GM19240 (cell line): ENCODE measurements around the gene ACSF2.
"Not testable (repeated sequence)": the region's sequence is repeated elsewhere in the genome, so short reads cannot be mapped to it uniquely, and the experiment has no call there.

Source experiments
- DNase-seq: peaks from one replicate; pipeline ENCODE4 v3.0.0; 2011; ENCODE audit warnings: low spot score; ENCODE audit not compliant: insufficient read length

The ACSF2 gene

DNA sequence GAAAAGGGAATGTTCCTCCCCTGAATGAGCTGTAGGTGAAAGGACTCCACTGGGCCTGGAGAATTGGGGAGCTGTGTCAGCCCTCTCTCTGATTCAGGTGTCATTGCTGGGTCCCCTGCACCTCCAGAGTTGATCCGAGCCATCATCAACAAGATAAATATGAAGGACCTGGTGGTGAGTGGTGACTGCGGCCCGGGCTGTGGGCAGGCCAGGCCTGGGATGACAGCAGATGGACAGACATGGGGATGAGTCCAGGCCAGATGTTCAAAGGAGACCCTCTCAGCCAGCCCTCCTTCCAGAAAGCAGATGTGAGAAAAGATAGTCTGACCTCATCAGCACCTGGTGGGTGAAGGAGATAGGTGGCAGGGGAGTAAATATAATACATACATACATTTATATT is 38.1 kb downstream of the ACSF2 start:
- DNase-seq: no peak

DNA sequence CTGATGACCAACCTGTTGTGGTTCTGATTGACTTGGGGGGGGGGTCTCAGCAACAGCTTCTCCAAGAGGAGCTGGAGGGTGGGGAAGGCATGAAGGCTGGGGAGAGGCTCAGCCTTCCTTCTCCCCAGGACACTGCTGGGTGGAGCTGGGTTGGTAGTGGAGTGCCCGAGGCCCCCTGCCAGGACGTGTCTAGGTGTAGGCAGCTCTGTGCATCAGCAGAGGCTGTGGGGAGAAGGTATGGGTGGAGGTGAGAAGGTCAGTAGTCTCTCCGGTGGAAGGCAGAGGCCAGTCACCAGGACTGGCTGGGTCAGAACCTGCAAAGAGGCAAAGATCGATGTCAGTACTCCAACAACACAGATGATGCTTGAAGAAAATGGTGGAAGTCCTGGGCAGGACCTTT is 38.7 kb downstream of the ACSF2 start:
- no peak for DNase-seq

DNA sequence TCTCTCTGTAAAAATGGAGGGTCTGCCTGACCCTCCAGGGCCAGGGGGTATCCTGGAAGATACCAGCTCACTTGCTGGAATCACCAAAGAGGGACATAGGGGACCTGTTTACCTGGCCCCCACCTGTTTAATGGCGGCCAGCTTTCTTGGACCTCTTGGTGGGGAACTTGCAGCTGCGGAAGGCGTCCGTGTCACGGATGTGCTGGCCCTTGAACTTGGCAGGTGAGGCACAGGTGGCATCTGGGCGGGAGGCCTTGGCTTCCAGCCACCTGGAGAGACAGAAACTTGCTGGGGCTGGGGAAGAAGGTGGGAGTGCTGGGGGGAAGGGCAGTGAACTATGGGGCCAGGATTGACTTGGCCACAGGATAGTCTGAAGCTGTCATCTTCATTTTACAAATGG is 39.2 kb downstream of the ACSF2 start:
- no peak for DNase-seq

DNA sequence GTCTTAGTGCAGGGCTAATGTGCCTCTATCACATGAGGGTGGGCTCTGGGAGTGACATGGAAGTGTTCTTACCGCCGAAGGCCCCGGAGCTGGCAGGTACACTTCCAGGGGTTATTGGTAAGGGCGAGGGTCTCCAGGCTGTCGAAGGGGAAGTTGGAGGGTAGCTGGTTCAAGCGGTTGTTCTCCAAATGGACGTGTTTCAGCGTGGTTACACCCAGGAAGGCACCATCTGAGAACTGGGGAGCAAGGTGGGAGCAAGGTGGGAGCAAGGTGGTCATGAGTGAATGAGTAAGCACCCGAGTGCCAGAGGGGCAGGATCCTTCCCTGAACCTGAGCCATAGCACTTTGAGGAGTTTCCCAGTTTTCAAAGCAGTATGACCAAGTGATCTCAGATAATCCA is 39.6 kb downstream of the ACSF2 start:
- no peak for DNase-seq

GRCh38 chr17:50466371-50467113 is 40.5 kb downstream of the ACSF2 start:
- no peak for DNase-seq

- DNase-seq: no peak
These were observed 41.3 kb downstream of the ACSF2 start for GRCh38 chr17:50467114-50467854.

GRCh38 chr17:50467855-50468303 is 41.9 kb downstream of the ACSF2 start:
- DNase-seq: no peak

DNA sequence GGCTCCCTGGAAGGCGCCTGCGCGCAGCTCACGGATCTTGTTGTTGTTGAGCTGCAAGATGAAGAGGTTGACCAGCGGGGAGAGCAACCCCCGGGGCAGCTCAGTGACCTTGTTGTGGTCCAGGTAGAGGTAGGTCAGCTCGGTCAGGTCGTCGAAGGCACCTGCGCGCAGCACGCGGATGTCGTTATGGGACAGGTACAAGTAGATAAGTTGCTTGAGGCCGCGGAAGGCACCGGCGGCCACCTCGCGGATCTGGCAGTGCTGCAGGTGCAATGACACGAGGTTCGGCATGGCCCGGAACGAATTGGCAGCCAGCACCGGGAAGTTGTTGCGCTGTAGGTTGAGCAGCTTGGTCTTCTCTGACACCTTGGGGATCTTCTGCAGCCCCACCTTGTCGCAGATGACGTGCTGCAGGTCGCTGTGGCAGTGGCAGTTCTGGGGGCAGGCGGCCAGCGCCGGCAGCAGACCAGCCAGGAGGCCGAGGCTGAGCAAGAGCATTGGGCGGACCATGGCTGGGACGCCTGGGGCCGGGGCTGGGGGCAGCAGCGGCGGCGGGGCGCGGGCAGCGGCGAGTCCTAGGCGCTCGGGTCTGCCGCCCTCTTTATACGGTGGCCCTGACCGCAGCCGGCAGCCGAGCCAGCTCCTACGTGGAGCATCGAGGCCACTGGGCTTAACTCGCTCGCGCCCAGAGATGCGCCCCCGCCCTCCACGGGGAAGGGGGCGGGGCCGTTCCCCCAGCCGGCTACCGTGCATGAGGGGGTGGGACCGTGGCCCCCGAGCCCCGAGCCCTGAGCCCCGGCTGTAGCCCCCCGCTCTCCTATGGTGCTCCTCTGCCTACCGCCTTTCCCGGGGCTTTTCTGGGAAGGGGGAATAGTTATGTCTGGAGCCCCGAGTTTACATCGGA is 42.5 kb downstream of the ACSF2 start, which contains the start of gene CHAD:
Gene CHAD (minus strand): TSS at position 577 of the 904 bp plus-strand sequence. CDS start 67 bp downstream, at position 510.
- no peak for DNase-seq

DNA sequence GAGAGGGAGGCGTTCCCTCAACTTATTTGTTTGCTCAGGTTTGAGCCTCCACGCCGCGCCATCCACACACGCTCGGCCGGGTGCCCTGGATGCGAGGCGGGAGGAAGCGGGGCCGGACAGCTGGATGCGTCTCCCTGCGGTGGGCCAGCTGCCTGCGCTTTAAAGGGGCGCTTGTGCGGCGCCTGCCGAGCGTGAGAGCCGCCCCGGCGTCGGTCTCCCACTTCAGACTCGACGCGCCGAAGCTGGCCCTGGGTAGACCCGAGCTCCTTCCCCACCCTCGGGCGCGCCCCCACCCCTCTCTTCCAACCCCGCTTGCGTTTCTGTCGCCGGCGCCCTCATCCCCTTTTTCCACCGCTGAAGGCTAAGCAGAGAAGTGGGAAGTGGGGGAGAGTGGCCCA is 43.2 kb downstream of the ACSF2 start:
- no peak for DNase-seq

DNA sequence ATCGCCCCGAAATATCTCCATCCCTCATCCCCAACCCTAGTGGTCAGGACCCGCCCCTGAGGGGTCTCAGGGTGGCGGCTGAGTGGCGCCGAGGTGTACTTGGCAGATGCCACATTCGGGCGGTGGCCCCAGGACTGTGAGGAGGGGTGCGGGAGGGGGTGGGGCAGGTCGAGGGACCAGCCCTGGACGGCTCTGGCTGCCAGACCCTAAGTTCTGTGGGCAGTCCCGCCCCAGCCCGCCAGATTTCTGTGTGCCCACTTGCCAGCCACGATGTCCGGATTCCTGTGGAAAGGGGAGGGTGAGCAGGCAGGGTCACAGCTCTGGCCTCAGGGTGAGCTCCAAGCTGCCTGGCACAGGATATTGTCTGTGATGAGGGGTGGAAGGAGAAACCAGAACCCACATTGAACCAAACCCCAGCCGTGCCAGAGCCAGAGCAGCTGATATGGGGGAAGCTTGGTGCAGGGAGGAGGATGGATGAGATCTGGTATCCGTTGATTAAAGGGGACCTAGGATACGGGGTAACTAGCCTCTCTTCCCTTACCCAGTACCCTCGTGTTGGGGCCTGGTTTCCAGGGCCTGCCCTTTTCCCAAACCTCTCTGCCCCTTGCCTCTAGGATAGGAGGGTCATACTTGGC is 43.8 kb downstream of the ACSF2 start:
- no peak for DNase-seq

GRCh38 chr17:50470426-50470825 is 44.4 kb downstream of the ACSF2 start:
- DNase-seq: no peak

GRCh38 chr17:50471009-50471905 is 45.2 kb downstream of the ACSF2 start:
- DNase-seq: no peak

DNA sequence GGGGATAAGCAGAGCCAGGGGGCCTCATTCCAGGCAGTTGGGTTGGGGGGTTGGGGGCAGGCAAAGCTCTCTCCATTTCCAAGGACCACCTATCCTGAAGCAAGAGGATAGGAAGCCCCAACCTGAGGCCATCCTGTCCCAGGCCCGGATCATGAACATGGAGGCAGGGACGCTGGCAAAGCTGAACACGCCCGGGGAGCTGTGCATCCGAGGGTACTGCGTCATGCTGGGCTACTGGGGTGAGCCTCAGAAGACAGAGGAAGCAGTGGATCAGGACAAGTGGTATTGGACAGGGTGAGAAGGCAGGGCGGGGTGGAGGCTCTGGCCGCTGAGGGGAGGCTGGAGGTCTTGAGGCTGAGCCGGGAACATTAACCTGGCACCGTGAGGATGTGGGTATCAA is 46.3 kb downstream of the ACSF2 start:
- no peak for DNase-seq

- not testable (repeated sequence) for DNase-seq
These were observed 46.7 kb downstream of the ACSF2 start for GRCh38 chr17:50472761-50473161.

DNA sequence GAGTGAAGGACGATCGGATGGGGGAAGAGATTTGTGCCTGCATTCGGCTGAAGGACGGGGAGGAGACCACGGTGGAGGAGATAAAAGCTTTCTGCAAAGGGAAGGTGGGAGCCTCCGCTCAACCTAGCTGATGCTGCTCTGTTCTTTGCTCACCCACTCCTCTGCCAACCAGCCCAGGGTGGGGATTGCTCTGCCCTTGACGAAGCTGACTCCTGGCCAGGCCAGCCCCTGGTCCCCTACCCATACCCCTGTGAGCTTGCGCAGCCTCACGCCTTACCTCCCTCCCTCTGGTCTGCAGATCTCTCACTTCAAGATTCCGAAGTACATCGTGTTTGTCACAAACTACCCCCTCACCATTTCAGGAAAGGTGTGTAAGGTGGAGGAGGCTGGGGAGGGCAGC is 47.9 kb downstream of the ACSF2 start:
- no peak for DNase-seq

DNA sequence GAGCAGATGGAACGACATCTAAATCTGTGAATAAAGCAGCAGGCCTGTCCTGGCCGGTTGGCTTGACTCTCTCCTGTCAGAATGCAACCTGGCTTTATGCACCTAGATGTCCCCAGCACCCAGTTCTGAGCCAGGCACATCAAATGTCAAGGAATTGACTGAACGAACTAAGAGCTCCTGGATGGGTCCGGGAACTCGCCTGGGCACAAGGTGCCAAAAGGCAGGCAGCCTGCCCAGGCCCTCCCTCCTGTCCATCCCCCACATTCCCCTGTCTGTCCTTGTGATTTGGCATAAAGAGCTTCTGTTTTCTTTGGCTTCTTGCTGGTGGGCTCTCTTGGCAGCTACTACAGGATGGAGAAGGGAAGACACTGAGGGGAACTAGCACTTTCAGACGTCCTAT is 48.5 kb downstream of the ACSF2 start:
- no peak for DNase-seq

GRCh38 chr17:50475362-50475761 is 49.3 kb downstream of the ACSF2 start:
- no peak for DNase-seq

- DNase-seq: not testable (repeated sequence)
These were observed 49.9 kb downstream of the ACSF2 start for GRCh38 chr17:50475775-50476544.

GRCh38 chr17:50476545-50477315 is 50.7 kb downstream of the ACSF2 start:
- no peak for DNase-seq
